Activated CD4-positive, CD25-positive, alpha-beta regulatory T cell treated with anti-CD3 and anti-CD28 coated beads, Interleukin-2, amount 50 U/mL, for 16 hours (primary cell): Measurements from ENCODE around the gene SPNS1.

Source experiments
- DNase-seq: peaks from one replicate; pipeline ENCODE4 v3.0.0-alpha.2; 2020; ENCODE audit warnings: low read depth, low spot score

The SPNS1 gene

DNA sequence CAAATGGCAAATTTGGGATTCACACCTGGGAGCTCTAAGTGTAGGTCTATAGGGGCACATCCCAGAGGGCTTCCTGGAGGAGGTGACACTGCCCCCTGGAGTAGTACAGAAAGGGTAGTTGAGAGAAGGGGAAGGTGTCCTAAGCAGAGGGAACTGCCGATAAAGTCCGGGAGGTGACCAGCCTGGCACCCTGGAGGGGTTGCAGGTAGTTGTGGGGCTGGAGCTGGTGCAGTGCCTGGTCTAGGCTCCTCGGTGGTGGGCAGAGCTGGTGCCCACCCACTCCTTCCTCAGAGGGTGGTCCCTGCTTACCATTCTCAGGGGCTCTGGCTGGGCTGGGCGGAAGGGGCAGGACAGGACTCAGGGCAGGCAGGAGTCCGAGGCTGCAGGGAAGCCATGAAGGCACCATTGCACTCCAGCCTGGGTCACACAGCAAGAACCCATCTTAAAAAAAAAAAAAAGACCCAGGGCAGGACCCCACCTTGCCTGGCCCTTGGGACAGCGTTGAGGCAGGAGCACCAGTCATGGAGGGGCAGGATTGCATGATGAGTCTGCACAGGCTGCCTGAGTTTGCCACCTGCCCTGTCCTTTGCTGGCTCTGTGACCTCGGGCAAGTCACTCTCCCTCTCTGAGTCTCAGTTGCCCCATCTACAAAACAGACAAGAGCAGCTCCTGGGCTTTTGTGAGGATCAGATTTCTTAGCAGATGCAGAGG is 54.0 kb downstream of the SPNS1 start:
- no peak for DNase-seq

DNA sequence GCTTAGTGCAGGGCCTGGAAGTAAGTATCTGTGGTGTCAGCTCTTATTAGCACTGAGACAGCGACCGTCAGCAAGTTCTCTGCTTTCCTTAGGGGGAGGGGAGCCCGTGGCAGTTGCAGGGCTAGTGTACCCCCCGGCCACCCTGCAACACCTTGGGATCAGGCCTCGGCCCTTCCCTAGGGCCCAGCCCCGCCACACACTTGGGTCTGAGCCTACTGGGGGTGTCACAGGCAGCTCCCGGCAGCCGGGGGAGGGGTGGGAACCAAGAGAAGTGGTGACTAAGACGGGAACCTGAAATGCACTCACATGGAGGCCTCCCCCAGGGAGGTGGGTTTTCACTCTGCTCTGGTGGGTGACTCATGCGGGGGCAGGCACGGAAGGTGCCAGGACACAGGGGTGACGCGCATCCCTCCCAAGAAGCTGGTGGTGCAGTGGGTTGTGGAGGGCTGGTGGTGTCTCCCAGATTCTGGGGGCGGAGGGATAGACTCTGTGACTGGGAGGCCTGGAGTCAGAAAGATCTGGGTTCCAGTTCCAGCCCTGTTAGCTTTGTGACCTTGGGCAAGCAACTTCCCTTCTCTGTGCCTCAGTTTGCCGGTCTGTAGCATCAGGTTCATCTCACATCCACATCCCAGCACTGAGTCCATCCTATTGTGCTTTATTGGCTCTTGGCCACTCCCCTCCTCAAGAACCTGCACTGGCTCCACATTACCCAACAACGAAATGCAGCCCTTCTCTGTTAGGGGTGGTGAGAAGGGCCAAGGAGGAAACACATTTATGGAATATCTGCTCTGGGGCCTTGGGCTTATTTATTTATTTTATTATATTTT is 54.8 kb downstream of the SPNS1 start:
- DNase-seq, result peak; percentile 67

DNA sequence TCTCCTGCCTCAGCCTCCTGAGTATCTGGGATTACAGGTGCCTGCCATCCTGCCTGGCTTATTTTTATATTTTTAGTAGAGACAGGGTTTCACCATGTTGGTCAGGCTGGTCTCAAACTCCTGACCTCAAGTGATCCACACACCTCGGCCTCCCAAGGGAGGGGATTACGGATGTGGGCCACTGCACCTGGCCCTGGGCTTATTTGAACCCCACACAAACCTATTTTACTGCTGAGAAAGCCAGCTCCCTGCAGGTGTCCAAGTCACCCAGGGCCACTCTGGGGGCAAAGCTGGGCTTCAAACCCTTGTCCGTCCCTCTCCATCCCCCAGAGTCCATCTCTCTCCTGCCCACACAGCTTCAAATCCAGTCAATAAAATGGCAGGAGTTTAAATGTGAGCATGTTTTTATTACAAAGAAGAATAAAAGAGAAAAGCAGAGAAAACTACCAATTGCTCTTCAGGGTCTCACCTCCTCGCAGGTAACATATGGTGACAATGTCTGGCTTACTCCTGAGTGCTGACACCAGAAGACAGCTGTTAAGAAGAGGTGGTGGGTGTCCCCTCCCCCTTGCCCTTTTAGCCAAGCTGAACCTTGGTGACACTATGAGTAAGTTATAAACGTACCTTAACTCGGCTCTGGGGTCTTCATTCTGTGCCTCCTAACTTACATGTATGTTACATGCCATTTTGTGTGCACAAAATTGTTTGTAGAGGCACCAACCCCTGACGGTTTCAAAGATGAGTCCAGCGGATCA is 55.7 kb downstream of the SPNS1 start:
- no peak for DNase-seq
